Activated CD8-positive, alpha-beta memory T cell treated with anti-CD3 and anti-CD28 coated beads, Interleukin-2, amount 50 U/mL, for 24 hours (primary cell): ENCODE results near the gene PES1.
"Not testable (repeated sequence)": the region's sequence is repeated elsewhere in the genome, so short reads cannot be mapped to it uniquely, and the experiment has no call there.

Source experiments
- DNase-seq: peaks from one replicate; pipeline ENCODE4 v3.0.0-alpha.2; 2020; ENCODE audit errors: extremely low read depth

The PES1 gene

DNA sequence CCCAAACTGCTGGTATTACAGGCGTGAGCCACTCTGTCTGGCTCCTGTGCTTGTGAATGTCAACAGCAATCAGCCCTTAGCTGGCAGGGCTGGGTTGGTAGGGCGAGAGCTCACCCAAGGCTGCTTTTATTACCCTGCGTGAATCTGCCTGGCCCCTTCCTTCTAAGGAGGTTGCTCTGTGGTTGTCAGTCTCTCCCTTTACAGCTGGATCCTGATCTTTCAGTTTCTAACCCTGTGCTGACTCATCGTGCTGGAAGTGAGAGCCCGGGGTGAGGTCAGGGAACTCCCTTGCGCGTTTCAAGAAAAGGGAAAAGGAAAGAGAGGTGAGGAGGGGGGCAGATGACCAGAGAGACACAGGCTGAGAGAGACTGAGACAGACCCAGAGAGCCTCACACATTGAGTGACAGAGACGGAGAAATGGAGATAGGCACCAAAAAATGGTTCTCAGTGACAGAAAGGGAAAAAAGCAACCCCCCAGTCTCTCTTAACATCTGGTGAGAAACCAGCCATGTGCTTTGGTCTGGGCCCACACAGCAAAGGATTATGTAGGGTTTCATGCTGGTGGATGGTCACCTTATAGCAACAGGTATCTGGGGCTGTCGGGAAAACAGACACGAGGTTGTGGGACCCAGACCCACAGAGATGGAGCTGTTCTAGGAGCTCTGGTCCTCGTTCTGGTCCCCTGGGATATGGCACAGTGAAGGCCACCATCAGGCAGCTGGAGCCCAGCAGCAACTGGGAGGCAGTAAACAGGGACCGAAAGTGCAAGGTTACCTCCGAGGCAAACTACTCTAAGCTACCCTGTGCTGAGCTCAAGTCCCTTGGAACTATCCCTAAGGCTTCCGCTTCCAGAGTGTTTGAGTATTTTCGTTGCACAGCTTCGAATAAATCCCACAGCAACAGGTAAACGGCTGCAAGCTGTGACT, 17.8 kb upstream of the PES1 start:
- no peak for DNase-seq

DNA sequence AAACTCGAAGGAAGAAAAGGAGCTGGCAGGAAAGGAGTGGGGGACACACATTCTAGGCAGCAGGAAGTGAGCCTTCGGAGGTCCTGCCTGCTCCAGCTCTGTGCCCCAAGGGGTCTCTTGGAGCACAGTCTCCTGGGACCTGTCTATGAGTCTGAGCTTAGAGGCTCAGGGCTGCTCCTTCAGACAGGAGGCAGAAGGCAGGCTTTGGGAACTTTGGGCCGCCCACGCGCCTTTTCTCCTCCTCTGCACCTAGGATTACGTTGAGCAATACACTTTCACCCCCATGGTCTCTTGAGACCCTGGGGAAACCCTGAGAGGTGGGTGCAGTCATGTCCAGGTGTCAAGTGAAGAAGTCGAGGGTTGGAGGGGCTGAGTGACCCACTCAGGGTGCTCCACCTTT, 16.2 kb upstream of the PES1 start:
- DNase-seq: no peak

DNA sequence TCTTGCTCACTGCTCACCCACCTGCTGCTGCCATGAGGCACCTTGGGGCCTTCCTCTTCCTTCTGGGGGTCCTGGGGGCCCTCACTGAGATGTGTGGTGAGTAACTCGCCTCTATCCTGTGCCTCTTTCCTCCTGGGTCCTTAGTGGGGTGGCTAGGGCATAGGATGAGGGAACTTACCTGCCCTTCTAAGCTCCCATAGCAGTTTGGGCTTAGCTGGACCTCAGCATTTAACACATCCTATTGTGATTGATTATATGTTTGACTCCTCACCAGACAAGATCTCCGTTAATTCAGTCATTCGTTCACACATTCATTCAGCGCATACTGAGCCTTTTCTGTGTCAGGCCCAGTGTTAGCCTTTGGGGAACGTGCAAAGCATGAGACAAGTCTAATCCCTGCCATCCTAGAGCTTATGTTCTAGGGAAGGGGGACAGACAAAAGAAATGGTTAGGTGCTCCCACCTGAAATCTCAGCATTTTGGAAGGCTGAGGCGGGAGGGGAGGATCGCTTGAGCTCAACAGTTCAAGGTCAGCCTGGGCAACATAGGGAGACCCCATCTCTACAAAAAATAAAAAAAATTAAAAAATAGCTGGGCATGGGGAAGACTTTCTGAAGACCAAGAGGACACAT, 15.7 kb upstream of the PES1 start:
- no peak for DNase-seq

DNA sequence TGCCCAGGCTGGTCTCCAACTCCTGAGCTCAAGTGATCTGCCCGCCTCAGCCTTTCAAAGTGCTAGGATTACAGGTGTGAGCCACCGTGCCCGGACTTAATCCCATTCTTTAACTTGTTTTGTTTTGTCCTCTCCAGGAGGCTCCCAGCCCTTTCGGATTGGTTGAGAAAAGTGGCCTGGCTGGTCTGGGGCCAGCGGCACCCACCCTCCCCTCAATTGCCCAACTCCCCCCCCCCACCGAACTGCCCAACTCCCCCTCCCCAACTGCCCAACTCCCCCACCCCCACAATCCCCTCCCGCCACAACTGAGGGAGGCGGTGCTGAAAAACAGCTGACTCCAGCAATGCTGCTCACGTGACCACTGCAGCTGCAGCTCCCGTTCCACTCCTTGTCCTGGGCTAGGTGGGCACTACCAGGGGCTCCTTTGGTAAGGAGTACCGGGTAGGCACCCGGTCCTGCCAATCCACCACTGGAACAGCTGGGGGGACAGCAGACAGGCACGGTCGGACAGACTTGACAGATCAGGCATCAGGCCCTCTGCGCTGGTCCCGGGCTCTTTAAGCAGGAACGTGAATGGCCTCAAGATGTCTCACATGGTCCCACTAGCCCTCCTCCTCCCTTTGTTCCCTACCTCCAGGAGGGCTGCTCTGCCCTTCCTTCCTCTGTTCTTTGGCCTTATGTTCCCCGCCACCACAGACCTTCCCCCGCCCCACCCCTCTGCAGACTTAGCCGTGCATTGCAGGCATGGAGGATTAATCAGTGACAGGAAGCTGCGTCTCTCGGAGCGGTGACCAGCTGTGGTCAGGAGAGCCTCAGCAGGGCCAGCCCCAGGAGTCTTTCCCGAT, 15.0 kb upstream of the PES1 start, which contains the start of gene TCN2:
Gene TCN2 (plus strand): TSS at position 720 of the 845 bp plus-strand sequence. CDS start 158 bp downstream, outside the sequence.
- DNase-seq: no peak

DNA sequence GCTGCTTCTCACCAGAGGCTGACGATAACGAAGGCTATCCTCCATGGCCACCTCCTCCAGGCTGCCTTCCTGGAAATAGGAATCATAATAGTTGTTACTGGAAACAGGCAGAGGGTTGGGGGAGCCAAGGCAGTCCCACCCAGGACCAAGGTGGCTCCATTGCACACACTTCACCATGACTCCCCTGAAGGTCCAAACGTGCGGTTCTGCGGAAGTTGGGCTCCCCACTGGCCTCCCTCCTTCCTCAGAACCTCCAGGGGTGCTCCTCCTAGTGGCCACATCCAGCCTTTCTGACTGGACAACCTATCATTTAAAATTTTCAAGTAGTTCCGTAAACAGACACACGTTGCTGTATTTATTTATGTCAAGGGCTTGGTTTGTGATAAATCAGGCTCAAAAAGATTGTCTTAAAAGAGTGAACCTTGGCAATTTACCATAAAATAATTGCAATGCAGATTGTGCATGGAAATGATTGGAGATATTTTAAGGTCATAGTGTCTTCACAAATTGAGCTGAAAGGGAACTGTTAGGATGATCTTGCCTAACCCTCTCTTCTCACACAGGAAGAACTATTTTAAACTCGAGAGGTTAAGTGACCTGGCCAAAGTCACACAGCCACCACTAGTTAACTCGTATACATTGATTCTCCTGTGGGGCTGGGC, 13.9 kb upstream of the PES1 start:
- no peak for DNase-seq

DNA sequence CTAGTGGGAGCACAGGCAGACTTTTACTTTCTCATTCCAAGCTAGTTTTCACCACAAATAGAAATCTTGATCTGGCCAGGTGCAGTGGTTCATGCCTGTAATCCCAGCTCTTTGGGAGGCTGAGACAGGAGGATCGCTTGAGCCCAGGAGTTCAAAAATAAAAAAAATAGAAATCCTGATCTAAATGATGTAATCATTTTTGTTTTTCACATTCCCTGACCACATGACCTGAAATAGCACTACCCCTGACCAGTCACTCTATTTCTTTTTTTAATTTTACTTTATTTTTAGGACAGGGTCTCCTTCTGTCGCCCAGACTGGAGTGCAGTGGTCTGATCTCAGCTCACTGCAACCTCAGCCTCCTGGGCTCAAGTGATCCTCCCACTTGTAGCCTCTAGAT, 13.0 kb upstream of the PES1 start:
- no peak for DNase-seq

DNA sequence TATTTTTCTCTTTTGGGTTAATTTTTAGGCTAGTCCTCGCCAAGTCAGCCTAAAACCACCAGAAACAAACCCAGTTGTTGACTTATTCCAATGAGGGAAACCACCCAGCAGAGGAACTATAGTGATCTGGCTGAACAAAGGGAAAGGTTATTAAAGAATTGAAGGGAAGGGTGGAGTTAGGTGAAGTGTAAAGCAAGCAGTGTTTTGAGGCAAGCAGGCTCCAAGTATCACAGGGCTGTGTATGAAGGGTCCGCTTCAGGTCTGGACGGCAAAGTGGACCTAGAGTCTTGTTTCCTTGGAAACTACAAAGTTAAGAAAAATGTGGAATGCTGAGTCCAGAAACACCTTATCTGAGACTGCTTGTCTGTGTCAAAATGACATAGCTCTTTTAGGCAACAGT, 12.1 kb upstream of the PES1 start:
- DNase-seq: no peak

DNA sequence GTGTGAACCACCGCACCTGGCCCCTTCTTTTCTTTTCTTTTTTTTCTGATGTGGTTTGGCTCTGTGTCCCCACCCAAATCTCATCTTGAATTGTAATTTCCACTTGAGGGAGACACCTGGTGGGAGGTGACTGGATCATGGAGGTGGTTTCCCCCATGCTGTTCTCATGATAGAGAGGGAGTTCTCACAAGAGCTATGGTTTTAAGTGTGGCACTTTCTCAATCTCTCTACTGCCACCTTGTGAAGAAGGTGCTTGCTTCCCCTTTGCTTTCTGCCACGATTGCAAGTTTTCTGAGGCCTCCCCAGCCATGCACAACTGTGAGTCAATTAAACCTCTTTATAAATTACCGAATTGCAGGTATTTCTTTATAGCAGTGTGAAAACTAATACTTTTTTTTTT, 10.3 kb upstream of the PES1 start:
- DNase-seq: no peak

DNA sequence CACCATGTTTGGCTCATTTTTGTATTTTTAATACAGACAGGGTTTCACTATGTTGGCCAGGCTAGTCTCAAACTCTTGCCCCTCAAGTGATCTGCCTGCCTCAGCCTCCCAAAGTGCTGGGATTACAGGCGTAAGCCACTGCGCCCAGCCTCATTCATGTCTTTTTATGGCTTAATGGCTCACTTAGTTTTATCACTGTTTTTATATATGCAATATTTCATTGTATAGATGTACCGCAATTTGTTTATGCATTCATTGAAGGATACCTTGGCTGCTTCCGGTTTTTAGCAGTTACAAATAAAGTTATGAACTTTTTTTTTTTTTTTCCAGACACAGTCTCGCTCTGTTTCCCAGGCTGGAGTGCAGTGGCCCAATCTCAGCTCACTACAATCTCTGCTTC, 9.8 kb upstream of the PES1 start:
- DNase-seq: no peak

DNA sequence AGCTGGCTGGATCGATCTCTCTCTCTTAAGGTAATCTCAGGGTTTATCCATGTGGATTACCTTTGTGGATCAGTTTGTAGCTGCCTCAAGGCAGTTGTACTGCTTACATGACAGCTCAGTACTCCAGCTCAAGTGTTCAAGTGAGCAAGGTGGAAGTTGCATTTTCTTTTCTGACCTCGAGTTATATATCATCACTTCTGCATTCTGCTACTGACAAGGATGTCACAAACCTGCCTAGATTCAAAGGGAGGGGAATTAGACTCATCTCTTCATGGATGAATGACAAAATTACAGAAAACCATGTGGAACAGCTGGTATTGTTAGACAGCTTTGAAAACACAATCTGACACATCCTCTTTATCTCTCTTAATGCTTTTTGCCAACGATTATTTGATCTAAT, 9.2 kb upstream of the PES1 start:
- DNase-seq: no peak

DNA sequence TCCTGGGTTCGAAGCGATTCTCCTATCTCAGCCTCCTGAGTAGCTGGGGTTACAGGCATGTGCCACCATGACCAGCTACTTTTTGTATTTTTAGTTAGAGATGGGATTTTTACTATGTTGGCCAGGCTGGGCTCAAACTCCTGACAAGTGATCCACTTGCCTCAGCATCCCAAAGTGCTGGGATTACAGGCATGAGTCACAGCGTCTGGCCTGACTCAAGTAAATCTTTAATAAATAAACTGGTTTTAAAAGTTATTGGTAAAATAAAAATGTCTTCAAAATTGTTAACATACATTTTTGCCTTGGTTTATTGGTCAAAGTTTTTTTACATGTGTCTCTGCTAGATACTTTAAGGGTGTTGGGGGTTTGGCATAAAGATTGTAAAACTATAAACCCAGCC, 7.3 kb upstream of the PES1 start:
- no peak for DNase-seq

DNA sequence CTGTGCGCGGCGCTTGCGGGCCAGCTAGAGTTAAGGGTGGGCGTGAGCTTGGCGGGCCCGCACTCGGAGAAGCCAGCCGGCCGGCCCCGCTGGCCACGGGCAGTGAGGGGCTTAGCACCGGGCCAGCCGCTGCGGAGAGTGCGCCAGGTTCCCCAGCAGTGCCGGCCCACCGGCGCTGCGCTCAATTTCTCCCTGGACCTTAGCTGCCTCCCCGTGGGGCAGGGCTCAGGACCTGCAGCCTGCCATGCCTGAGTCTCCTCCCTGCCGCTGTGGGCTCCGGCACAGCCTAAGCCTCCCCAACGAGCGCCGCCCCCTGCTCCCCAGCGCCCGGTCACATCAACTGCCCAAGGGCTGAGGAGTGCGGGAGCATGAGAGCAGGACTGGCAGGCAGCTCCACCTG, 5.2 kb upstream of the PES1 start:
- DNase-seq: no peak

DNA sequence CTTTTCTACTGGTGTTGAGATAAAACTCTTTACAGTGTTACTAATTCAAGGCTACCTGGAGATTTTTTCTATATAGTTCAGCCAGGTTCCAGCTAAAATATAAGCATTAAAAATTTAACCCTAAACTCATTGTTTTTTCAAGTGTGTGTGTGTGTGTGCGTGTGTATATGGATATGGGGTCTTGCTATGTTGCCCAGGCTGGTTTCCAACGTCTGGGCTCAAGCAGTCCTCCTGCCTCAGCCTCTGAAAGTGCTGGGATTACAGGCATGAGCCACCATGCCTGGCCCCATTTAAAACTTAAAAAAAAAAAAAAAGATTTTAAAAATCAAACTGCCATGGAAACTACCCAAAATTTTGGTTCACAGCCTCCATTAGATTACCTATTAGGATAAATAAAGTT, 4.5 kb upstream of the PES1 start:
- DNase-seq: no peak

DNA sequence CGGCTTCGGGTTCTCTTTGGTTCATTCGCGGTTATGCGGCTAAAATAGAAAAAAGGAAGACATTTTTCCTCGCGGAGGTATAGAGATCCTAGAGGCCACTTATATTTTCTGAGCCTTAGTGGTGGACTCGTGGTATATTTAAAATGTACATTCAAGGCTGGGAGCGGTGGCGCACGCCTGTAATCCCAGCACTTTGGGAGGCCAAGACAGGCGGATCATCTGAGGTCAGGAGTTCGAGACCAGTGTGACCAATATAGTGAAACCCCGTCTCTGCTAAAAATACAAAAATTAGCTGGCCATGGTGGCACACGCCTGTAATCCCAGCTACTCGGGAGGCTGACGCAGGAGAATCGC, 627 bp upstream of the PES1 start:
- DNase-seq: not testable (repeated sequence)

DNA sequence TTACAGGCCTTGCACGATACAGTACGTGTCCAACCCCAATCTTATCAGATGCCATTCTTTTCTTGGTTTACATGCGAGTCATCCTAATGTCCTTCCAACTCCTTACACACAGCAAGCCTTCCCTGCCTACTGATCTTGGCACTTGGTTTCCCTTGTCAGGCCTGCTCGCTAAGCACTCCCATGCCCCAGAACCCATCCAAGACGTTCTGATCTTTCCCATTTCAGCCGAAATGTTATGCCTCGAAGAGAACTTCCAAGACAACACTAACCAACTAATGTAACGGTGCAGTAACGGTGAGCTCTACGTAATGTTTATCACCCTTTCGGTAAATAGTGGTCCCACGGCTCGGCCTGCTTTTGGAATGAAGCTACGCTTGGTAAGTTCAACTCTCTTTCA, 521 bp downstream of the PES1 start:
- DNase-seq: no peak

DNA sequence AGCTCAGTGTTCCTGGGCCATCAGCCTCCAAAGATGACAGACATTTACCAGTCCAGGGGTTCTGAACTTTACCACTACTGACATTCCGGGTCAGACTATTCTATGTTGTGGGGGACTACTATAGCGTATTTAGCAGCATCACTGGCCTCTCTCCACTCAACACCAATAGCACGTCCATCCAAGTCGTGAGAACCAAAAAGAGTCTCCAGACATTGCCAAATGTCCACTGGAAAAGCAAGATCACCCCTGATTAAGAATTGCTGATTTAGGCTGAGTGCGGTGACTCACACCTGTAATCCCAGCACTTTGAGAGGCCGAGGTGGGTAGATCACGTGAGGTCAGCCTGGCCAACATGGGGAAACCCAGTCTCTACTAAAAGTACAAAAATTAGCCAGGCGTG, 5.3 kb downstream of the PES1 start:
- DNase-seq: no peak

DNA sequence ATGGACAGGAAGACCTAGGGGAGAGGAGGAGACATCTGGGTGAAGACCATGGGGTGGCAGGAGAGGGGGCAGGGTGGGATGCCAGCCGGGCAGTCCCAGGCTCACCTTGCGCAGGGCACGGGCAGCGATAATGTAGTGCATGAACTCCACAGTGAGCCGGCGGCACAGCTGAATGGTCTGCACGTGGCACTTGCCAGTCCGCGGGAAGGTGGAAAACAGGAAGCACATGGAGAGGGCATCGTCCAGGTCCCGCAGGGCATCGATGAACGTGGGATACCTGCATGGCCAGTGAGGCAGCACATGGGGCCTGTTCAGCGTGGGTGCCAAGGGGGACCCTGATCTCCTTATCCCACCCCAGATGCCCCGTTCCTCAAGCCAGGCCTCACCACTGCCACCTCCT, 7.3 kb downstream of the PES1 start:
- DNase-seq: no peak

DNA sequence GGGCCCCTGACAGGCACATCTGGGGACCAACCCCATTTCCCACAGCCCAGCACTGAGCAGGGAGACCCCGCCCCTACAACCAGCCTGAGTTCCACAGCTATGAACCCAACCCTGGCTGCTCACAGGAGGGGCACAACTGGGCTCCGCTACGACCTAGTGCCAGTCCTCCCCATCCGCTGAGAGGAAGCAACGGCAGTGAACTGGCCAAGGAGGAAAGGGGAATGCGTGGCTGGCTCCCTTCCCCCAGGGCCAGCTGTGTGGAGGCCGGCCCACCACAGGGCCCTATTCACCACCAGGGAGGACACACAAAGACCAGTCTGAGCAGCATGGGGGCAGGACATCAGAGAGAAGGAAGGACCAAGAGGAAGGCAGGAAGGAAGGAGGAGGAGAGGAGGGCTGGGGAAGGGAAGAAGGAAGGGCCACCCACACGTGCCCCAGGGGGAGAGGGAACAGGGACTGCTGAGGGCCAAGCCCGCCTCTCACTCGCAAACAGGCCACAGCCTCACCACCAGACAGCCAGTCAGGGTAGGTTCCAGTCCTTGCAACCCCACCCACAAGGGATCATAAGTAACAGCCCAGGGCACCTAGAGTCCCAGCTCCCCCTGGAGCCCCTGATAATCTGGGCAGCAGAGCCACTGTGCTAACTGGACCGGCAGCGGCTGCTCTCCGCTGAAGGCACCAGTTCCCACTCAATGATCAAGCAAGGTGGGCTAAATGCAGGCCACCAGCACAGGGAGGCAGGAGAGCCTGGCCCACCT, 8.7 kb downstream of the PES1 start:
- DNase-seq: no peak

DNA sequence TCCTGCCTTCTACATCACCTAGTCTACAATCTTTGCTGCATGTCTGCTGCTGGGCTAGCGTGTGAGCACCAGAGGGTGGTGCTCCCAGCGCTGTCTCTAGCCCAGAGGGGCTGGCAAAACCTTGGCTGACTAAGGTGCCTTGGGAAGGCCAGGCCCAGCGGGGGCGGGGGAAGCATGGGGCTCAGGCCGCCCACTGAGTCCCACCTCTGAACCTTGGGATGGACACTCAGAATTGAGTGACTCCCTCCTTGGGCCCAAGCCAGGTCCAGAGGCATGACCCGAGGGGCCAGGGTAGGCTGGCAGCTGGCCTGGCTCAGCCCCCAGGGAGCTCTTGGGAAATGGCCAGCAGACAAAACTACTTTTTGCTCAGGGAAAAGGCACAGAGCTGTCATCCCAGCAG, 9.7 kb downstream of the PES1 start:
- DNase-seq: no peak

DNA sequence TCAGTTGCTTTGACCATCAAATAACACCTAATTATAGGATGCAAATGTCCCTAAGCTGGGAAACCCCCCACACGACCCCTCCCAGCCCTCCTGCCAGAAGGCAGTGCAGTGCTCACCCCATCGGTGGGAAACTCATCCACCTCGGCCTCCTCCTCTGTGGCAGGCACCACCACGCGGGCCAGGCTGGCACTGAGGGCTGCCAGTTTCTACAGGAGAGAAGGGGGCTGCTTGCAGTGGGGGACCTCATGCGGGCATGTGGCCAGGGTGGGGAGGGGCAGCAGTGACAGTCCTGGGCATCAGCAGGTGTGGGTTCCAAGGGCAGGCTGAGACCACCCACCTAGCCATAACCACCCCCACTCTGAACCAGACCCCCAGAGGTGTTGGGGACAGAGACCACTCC, 10.8 kb downstream of the PES1 start:
- no peak for DNase-seq

DNA sequence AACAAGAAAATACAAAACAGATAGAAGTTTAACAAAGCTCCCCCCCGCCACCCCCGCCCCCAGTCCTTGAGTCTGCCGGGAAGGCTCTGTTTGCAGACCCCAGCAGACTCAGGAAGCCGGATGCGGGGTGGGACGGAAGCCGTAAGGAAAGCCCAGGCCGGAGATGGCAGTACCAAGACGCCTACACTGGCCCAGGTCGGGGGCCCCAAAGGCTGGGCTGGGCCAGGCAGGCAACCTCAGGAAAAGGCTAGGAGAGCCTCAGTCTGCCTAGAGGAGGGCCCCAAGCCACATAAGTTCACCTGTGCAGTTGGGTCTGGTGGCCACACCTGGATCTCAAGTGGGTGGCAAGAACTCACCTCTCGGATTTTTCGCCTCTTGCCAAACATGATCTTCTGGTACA, 13.2 kb downstream of the PES1 start:
- no peak for DNase-seq
